HK-2 (cell line): ENCODE measurements around the gene CREBRF.
"Not testable (repeated sequence)": the region's sequence is repeated elsewhere in the genome, so short reads cannot be mapped to it uniquely, and the experiment has no call there.

Experiments
- DNase-seq: peaks from one replicate; pipeline ENCODE4 v3.0.0-alpha.2; 2018; ENCODE audit not compliant: unreplicated experiment

The CREBRF gene

GRCh38 chr5:173055983-173056782 lies at the start of gene CREBRF:
TSS of gene CREBRF (plus strand) at chr5:173056352. CDS start at chr5:173080776, 24,424 bp downstream.
- DNase-seq = peak; percentile 92

- no peak for DNase-seq
Measured at GRCh38 chr5:173010021-173010420, 46.1 kb upstream of the CREBRF start.

- DNase-seq = no peak
Measured at GRCh38 chr5:173010547-173011464, 45.3 kb upstream of the CREBRF start.

DNA sequence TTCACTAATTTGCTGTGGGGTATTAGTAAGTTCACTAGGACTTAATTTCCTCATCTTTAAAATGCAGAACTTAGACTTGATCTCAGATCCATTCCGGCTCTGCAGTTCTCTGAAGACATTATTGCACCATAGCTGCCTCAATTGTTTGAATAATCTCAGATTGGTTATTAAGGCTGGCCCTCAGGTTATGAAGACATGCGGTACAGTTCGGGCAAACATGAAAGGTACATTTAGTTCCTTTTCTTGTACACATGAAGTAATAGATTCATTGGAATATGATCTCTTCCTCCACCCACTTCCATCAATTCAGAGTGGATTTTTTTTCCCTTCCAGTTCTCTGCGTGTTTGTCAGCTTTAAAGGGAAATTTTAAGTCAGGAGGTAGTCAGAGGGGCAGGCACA lies 44.6 kb upstream of the CREBRF start:
- no peak for DNase-seq

DNA sequence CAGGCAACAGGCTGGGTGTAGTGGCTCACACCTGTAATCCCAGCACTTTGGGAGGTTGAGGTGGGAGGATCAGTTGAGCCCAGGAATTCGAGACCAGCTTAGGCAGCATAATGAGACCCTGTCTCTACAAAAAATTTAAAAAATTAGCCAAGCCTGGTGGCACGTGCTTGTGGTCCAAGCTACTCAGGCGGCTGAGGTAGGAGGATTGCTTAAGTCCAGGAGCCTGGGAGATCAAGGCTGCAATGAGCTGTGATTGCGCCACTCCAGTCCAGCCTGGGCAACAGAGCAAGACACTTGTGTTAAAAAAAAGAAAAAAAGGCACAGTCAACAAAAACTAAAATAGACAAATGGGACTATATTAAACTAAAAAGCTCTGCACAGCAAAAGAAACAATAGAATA lies 43.3 kb upstream of the CREBRF start:
- no peak for DNase-seq

- no peak for DNase-seq
Measured at GRCh38 chr5:173014671-173015070, 41.5 kb upstream of the CREBRF start.

GRCh38 chr5:173015192-173015591 lies 41.0 kb upstream of the CREBRF start:
- no peak for DNase-seq

DNA sequence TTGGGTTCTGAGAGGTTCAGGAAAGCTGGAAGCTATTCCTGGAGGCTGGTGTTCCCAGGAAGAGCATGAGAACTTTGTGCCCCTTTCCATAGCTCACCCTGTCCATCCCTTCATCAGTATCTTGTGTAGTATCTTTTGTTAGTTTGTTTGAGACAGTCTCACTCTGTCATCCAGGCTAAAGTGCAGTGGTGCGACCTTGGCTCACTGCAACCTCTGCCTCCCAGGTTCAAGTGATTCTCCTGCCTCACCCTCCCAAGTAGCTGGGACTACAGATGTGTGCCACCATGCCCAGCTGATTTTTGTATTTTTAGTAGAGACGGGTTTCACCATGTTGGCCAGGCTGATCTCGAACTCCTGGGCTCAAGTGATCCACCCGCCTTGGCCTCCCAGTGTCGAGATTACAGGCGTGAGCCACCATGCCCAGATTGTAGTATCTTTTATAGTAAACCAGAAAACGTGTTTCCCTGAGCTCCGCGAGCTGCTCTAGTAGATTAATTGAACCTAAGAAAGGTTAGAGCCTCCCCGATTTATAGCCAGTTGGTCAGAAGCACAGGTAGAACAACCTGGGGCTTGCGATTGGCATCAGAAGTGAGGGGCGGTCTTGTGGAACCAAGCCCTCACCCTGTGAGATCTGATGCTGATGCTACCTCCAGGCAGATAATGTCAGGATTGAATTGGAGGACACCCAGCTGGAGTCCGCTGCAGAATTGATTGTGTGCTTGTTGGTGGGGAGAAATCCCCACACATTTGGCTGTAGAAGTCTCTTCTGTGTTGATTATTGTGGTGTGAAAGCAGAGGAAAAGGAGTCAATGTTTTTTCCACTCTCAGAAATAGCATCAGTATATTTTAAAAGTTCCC lies 40.3 kb upstream of the CREBRF start:
- DNase-seq = no peak

- DNase-seq = no peak
Measured at GRCh38 chr5:173016598-173017046, 39.5 kb upstream of the CREBRF start.

- DNase-seq = not testable (repeated sequence)
Measured at GRCh38 chr5:173017087-173017486, 39.1 kb upstream of the CREBRF start.

GRCh38 chr5:173018358-173018757 lies 37.8 kb upstream of the CREBRF start:
- DNase-seq = no peak

GRCh38 chr5:173020154-173020581 lies 36.0 kb upstream of the CREBRF start:
- no peak for DNase-seq

DNA sequence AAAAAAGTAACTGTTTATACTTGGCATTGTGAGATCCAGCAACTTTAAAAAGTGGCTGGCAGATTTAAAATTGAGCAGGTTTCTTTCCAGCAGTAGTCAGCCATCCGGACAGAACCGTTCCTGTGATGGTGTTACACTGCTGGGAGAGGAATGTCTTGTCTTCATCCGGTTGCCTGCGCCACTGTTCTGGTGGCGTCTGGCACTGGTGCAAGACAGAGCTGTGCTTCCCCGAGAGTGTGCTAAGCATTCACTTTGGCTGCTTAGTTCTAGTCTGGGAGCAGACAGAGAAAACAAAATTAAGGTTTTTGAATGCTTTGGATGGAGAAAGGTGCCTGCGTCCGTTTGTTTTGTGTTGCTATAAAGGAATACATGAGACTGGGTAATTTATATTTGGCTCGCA lies 35.5 kb upstream of the CREBRF start:
- no peak for DNase-seq

GRCh38 chr5:173025651-173026050 lies 30.5 kb upstream of the CREBRF start:
- DNase-seq = no peak

GRCh38 chr5:173027905-173028304 lies 28.2 kb upstream of the CREBRF start:
- no peak for DNase-seq

DNA sequence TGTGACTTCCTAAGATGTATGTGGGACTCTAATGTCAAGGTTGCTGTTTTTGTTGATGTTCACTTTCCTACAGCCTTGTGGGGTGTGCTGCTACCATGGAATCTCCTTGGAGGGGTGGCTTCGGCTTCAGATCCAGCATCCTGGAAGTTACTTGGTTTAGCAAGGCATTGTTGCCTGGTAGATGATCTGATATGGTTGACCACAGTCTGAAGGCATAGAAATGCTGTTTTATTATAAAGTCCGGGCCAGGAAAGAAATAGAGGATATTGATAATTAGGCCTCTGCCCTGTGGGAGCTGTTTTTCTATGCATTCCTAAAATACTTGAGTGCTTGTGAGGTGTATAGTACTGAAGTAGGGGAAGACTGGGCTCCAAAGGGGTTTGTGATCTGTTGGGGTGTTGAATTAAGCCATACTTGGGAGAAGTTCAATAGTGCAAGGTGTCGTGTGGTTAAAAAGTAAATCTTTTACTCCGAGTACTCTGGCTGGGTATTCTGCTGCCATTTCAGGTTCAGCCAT lies 27.3 kb upstream of the CREBRF start:
- no peak for DNase-seq

- DNase-seq = no peak
Measured at GRCh38 chr5:173029499-173029921, 26.6 kb upstream of the CREBRF start.

- not testable (repeated sequence) for DNase-seq
Measured at GRCh38 chr5:173032096-173032495, 24.1 kb upstream of the CREBRF start.

- no peak for DNase-seq
Measured at GRCh38 chr5:173032730-173033129, 23.4 kb upstream of the CREBRF start.

DNA sequence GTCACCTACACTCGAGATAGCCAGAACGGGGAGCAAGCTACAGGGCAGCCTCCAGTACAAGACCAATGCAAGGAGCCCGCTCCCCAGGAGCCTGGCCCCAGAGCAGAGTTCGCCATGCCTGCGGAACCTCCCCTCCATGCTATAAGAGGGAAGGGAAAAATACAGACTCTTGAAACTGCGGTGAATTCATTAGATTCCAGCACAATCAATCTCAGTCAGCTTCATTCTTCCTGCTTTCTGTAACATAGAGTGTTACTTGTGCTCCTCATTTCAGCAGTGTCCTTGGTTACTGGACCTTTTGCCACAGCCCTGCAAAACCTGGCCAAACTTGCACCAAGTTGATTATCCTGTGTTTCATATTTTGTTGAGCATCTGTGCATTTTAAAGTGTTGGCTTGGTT lies 22.2 kb upstream of the CREBRF start:
- DNase-seq = no peak

- no peak for DNase-seq
Measured at GRCh38 chr5:173035904-173036707, 20.0 kb upstream of the CREBRF start.
